OCI-LY1 (cell line): ENCODE data around the gene SFMBT2.

Source experiments
- H2AFZ ChIP-seq: fragments of 200-600 bp; sonication (generic), shearing (Covaris generic); 2 replicates; pipeline ENCODE4 v1.6.0; 2014; ENCODE audit warnings: antibody characterized with exemption, mild to moderate bottlenecking, low read length
- H3F3A ChIP-seq: fragments of 200-600 bp; sonication (generic), shearing (Covaris generic); 2 replicates; pipeline ENCODE4 v1.6.0; 2014; ENCODE audit warnings: mild to moderate bottlenecking, antibody characterized with exemption, low read length, moderate library complexity; ENCODE audit not compliant: insufficient read depth
- H3K27ac ChIP-seq: fragments of 200-600 bp; sonication (generic); 2 replicates; pipeline ENCODE4 v1.5.1; 2014; ENCODE audit warnings: low read length, mixed run types, mild to moderate bottlenecking, low read depth; ENCODE audit not compliant: poor library complexity, severe bottlenecking
- H3K27me3 ChIP-seq: fragments of 200-600 bp; sonication (generic); 2 replicates; pipeline ENCODE4 v1.6.0; 2014; ENCODE audit warnings: antibody characterized with exemption, mild to moderate bottlenecking, low read length, moderate library complexity; ENCODE audit not compliant: insufficient read depth
- H3K36me3 ChIP-seq: fragments of 200-600 bp; sonication (generic); 2 replicates; pipeline ENCODE4 v1.6.1; 2014; ENCODE audit warnings: mild to moderate bottlenecking, antibody characterized with exemption, low read length, moderate library complexity, mixed read lengths; ENCODE audit not compliant: insufficient read depth
- H3K4me1 ChIP-seq: fragments of 200-600 bp; sonication (generic); 2 replicates; pipeline ENCODE4 v1.5.1; 2014; ENCODE audit warnings: mild to moderate bottlenecking, low read length, moderate library complexity; ENCODE audit not compliant: insufficient read depth, severe bottlenecking
- H3K4me2 ChIP-seq: fragments of 200-600 bp; sonication (generic), shearing (Covaris generic); 2 replicates; pipeline ENCODE4 v1.6.1; 2014; ENCODE audit warnings: low read length
- H3K4me3 ChIP-seq: fragments of 200-600 bp; sonication (generic); 2 replicates; pipeline ENCODE4 v1.5.1; 2014; ENCODE audit warnings: low read length, low read depth, mild to moderate bottlenecking, mixed read lengths; ENCODE audit not compliant: poor library complexity, severe bottlenecking
- H3K79me2 ChIP-seq: fragments of 200-600 bp; shearing (Covaris generic); 2 replicates; pipeline ENCODE4 v1.6.1; 2016; ENCODE audit warnings: mixed run types, low read length, mixed read lengths; ENCODE audit not compliant: insufficient read depth
- H3K9ac ChIP-seq: fragments of 200-600 bp; sonication (generic), shearing (Covaris generic); 2 replicates; pipeline ENCODE4 v1.6.1; 2014; ENCODE audit warnings: mild to moderate bottlenecking, low read length, mixed read lengths
- H3K9me2 ChIP-seq: fragments of 200-600 bp; sonication (generic), shearing (Covaris generic); 2 replicates; pipeline ENCODE4 v1.6.1; 2014; ENCODE audit warnings: low read depth, mild to moderate bottlenecking, low read length, mixed read lengths
- H3K9me3 ChIP-seq: fragments of 200-600 bp; shearing (Covaris generic); 2 replicates; pipeline ENCODE4 v1.6.1; 2014; ENCODE audit warnings: low read length, mixed read lengths
- H4K20me1 ChIP-seq: fragments of 200-600 bp; sonication (generic), shearing (Covaris generic); 2 replicates; pipeline ENCODE4 v1.6.0; 2016; ENCODE audit warnings: mild to moderate bottlenecking, low read length; ENCODE audit not compliant: insufficient read depth
- EZH2 ChIP-seq: fragments of 200-600 bp; sonication (generic), shearing (Covaris generic); IDR thresholded peaks from 2 replicates; pipeline ENCODE4 v1.8.0; 2017; ENCODE audit warnings: borderline replicate concordance, mixed run types, mild to moderate bottlenecking, antibody characterized with exemption, low read length, moderate library complexity, mixed read lengths
- TF ChIP-seq, protein P1 (sequence below): fragments of 200-600 bp; sonication (generic), shearing (Covaris generic); IDR thresholded peaks from 2 replicates; pipeline ENCODE4 v1.5.1; 2017; ENCODE audit warnings: mild to moderate bottlenecking, antibody characterized with exemption, low read length, moderate library complexity, mixed read lengths

The SFMBT2 gene

DNA sequence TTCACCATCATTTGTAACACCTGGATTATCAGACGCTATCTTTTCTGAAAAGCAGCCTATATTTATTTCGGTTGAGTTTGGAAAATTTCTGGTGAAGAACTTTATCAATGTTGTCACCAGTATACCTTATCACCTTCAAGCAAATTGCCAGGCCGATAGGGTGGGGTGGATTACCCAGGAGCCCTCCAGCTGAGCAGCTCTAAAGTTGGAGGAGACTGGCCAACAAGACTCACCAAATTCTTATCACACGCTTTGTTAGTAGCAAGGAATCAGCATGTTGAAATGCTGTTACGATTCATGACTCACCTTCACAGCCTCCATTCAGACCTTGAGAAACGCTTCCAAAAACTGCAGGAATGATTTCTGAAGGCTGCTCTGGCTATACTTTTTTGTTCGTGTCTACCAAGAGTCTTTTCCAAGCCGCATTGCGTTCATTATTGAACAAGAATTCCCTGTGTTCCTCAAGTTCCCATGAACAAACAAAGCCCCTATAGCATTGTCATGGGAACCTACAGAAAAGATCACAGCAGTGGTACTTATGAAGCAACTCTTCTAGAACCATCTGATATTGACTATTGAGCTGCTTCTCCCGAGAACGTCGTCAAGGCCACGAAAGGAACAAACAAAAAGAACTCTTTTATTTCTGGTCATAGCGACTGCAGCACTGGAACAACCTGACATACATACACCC lies 291.4 kb downstream of the SFMBT2 start:
- Histone ChIP-seq H3K27me3 (no peaks in the 10 kb centered on the region), H3K9ac (no peak overlapping the region), H3K4me2 (no peak overlapping the region), H3K27ac (no peak overlapping the region), H3K4me3 (no peak overlapping the region), H3K36me3 (no peaks in the 10 kb centered on the region), H3F3A (no peaks in the 10 kb centered on the region), H4K20me1 (no peaks in the 10 kb centered on the region), H2AFZ (no peak overlapping the region), H3K4me1 (no peaks in the 10 kb centered on the region), H3K79me2 (no peaks in the 10 kb centered on the region), H3K9me3 (no peaks in the 10 kb centered on the region), H3K9me2 (no peaks in the 10 kb centered on the region)
- TF ChIP-seq, protein P1, sequence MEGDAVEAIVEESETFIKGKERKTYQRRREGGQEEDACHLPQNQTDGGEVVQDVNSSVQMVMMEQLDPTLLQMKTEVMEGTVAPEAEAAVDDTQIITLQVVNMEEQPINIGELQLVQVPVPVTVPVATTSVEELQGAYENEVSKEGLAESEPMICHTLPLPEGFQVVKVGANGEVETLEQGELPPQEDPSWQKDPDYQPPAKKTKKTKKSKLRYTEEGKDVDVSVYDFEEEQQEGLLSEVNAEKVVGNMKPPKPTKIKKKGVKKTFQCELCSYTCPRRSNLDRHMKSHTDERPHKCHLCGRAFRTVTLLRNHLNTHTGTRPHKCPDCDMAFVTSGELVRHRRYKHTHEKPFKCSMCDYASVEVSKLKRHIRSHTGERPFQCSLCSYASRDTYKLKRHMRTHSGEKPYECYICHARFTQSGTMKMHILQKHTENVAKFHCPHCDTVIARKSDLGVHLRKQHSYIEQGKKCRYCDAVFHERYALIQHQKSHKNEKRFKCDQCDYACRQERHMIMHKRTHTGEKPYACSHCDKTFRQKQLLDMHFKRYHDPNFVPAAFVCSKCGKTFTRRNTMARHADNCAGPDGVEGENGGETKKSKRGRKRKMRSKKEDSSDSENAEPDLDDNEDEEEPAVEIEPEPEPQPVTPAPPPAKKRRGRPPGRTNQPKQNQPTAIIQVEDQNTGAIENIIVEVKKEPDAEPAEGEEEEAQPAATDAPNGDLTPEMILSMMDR: no peak
- no peak for TF ChIP-seq EZH2

DNA sequence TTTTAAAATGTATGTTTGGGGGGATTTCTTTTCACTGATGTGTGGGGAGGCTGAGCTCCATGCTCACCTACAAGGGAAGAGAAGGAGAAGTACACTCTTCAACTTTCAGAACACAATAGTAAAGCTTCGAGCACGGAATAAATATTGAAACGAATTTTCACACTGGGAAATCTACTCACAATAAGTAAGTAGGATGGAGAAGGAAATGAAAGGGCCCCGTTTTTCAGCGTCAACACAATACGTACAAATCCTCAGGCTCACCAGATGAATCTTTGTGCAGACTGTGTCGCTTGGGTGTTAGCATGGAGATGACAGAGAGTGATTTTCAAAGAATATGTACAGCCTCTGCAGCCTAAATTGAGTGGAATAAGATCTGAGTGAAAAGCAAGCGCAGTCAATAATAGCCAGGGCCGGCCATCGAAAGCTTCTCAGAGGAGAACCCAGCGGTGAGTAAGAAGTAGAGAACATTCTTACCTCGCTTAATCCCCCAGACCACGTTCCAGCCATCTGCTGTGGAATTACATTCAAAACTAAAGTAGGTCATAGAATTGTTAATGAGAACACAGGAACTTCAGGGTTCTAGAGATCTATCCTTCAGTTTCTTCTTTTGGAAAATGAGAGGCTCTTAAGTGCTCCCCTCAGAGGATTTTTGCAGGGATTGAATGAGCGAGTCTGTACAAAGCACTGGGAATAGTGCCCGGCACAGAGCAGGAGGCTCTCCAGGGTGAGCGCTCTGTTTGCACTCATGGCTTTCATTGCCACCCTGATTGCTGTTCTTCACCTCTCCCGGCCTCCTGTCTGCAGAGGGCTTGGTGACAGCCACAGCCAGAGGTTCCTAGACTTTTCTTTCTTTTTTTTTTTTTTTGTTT lies 292.8 kb downstream of the SFMBT2 start:
- Histone ChIP-seq H3K79me2 (no peaks in the 10 kb centered on the region), H3K4me1 (no peaks in the 10 kb centered on the region), H3F3A (no peaks in the 10 kb centered on the region), H4K20me1 (no peaks in the 10 kb centered on the region), H2AFZ (no peak overlapping the region), H3K27ac (no peak overlapping the region), H3K27me3 (0 out of 2 replicates have a peak, but pooled peaks cover 3% of the 10 kb centered on the region), H3K9me3 (no peaks in the 10 kb centered on the region), H3K4me3 (no peak overlapping the region), H3K4me2 (no peak overlapping the region), H3K36me3 (no peaks in the 10 kb centered on the region), H3K9ac (no peak overlapping the region), H3K9me2 (no peaks in the 10 kb centered on the region)
- TF ChIP-seq, protein P1: no peak
- TF ChIP-seq EZH2: no peak

DNA sequence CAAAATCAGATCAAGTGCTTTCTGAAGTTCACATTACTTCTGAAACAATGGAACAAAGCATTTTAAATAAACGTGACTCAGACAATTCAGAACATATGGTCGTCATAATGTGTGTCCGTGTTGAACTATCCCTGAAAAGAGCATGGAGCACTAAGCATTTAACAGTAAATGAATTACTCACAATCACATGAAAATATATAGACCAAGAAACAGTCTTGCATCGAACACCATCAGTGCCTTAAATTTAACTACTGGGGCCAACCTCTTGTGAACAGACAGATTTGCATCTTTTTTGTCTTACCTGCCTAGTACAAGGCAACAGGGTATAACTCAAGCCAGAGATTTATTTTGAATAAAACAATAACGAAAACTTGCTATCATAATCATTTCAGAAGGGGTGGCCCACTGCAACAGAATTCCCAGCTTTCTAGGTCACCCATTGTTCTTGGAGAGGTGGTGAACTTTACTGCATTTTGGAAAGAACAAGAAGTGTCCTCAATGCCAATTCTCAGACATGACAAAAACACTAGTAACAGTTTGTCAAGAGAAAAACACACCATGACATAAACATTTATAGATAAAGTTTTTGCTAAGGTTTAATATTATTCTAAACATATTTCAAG lies 293.5 kb downstream of the SFMBT2 start:
- no peaks in the 10 kb centered on the region for H3K36me3 ChIP-seq
- H3K27ac ChIP-seq: no peak overlapping the region
- H3K9me3 ChIP-seq: no peaks in the 10 kb centered on the region
- H3F3A ChIP-seq: no peaks in the 10 kb centered on the region
- H2AFZ ChIP-seq: no peak overlapping the region
- no peak overlapping the region for H3K4me3 ChIP-seq
- H4K20me1 ChIP-seq: no peaks in the 10 kb centered on the region
- H3K4me2 ChIP-seq: no peak overlapping the region
- H3K9ac ChIP-seq: no peak overlapping the region
- TF ChIP-seq EZH2: no peak
- TF ChIP-seq, protein P1: no peak
- H3K4me1 ChIP-seq: no peaks in the 10 kb centered on the region
- H3K27me3 ChIP-seq: 0 out of 2 replicates have a peak, but pooled peaks cover 3% of the 10 kb centered on the region
- H3K9me2 ChIP-seq: no peaks in the 10 kb centered on the region
- no peaks in the 10 kb centered on the region for H3K79me2 ChIP-seq
